Uterus (tissue), 2 donors: ENCODE measurements around the gene ALG11.

Source experiments
- POLR2A ChIP-seq, 2 donors: fragments of 450-650 bp; IDR thresholded peaks; one replicate each; pipeline ENCODE4 v1.6.1; 2016; ENCODE audit warnings: antibody characterized with exemption in 2 of 2, mild to moderate bottlenecking in 1 of 2, moderate library complexity in 1 of 2
- TF ChIP-seq, protein P1 (sequence below), 4 experiments: fragments of 200-600 bp in 2 of 4; fragments of 450-650 bp in 2 of 4; sonication (generic) in 2 of 4; IDR thresholded peaks; one replicate each; pipeline ENCODE4 v1.5.1; 2016 to 2019; ENCODE audit warnings: antibody characterized with exemption in 4 of 4, mild to moderate bottlenecking in 2 of 4, moderate library complexity in 1 of 4

GRCh38 chr13:52009946-52010345 is 2.3 kb upstream of the ALG11 start:
- TF ChIP-seq, protein P1, sequence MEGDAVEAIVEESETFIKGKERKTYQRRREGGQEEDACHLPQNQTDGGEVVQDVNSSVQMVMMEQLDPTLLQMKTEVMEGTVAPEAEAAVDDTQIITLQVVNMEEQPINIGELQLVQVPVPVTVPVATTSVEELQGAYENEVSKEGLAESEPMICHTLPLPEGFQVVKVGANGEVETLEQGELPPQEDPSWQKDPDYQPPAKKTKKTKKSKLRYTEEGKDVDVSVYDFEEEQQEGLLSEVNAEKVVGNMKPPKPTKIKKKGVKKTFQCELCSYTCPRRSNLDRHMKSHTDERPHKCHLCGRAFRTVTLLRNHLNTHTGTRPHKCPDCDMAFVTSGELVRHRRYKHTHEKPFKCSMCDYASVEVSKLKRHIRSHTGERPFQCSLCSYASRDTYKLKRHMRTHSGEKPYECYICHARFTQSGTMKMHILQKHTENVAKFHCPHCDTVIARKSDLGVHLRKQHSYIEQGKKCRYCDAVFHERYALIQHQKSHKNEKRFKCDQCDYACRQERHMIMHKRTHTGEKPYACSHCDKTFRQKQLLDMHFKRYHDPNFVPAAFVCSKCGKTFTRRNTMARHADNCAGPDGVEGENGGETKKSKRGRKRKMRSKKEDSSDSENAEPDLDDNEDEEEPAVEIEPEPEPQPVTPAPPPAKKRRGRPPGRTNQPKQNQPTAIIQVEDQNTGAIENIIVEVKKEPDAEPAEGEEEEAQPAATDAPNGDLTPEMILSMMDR (IDR thresholded peaks at IDR 0.05), result no peak
- TF ChIP-seq POLR2A (IDR thresholded peaks at IDR 0.05), result no peak
